ENCODE results near the gene TENT5D.
"Not testable (repeated sequence)": the region's sequence is repeated elsewhere in the genome, so short reads cannot be mapped to it uniquely, and the experiment has no call there.

The TENT5D gene

DNA sequence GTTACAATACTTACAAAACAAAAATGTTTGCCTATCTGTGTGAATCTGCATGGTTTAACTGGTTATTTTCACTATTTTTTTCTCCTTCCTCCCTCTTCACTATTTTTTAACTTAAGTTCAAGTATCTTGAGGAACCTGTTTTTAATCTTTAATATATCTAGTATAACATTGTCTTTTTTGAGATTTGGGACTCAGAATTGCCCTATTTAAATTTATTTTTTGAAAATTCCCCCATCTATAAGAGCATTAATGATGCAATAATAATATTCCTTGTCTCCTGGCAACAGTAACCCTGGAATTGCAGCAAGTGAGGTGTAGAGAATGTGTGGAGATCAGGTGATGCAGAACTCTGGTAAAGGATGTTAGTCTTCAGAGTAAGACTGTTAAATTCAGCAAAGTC is at the start of gene TENT5D:
Gene TENT5D, plus strand, starts transcription at position 301 of the 400 bp plus-strand sequence. CDS start 22,093 bp downstream, outside the sequence.
- no peak for DNase-seq

GRCh38 chrX:80385651-80386050 is 34.6 kb upstream of the TENT5D start:
- DNase-seq: not testable (repeated sequence)

GRCh38 chrX:80388206-80388605 is 32.0 kb upstream of the TENT5D start:
- no peak for DNase-seq

DNA sequence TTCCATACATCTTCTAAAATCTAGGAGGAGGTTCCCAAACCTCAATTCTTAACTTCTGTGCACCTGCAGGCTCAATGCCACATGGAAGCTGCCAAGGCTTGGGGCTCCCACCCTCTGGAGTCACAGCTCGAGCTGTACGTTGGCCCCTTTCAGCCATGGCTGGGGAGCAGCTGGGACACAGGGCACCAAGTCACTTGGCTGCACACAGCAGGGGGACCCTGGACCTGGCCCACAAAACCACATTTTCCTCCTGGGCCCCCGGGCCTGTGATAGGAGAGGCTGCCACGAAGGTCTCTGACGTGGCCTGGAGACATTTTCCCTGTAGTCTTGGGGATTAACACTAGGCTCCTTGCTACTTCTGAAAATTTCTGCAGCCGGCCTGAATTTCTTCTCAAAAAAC is 8.2 kb upstream of the TENT5D start:
- no peak for DNase-seq

DNA sequence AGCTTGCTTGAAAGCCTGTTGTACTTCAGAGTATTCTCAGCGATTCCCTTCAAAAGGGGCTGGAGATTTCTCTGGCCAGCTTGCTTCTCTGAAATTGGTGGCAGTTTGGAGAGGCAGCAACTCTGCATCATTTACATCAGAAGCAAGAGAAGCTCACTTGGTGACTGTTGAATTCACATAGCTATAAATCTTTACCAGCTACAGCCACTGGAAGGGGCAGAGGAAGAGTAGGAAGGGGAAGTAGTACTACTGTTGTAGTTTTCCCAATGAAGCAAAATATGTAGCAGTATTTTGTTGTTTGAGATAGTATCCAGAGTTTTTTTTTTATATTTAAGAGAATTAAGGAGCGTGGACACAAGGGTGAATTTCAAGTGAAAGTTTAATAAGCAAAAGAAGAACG is 2.8 kb downstream of the TENT5D start:
- DNase-seq: no peak

GRCh38 chrX:80423744-80424143 is 3.5 kb downstream of the TENT5D start:
- no peak for DNase-seq

DNA sequence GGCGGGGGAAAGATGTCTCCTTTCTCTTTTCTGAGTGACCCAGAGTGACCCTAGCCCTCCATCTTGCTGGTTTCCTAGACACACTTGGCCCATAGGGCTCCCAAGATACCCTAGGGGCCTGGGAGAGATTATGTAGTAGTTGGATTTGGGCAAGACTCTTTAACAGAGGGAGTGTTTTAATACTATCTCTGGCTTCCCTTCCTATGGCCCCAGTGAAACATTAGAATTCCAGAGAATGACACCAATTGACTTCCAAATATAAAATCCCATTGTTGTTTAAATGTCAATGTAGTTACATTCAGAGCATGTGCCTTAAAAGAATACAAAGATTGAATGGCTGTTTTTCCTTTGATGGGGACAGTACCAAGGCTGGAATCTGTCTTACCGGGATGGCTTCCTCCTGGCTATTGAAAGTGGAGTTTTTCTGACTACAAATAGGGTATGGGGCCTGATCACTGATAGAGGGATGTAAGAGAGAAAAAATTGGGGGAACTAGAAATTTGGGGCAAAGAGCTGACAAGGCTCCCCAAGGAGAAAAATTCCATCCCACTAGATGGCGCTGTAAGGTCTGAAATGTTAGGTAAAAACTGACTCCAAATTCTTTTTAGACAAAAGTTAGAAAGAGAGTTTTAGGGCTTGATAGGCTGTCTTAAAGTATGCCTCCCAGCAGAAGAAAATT is 10.7 kb downstream of the TENT5D start:
- DNase-seq: no peak

DNA sequence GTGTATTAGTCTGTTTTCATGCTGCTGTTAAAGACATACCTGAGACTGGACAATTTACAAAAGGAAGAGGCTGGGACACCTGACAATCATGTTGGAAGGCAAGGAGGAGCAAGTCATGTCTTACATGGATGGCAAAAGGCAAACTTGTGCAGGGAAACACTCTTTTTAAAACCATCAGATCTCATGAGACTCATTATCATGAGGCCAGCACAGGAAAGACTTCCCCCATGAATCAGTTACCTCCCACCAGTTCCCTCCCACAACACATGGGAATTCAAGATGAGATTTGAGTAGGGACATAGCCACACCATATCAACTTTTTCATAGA is 11.2 kb downstream of the TENT5D start:
- no peak for DNase-seq

DNA sequence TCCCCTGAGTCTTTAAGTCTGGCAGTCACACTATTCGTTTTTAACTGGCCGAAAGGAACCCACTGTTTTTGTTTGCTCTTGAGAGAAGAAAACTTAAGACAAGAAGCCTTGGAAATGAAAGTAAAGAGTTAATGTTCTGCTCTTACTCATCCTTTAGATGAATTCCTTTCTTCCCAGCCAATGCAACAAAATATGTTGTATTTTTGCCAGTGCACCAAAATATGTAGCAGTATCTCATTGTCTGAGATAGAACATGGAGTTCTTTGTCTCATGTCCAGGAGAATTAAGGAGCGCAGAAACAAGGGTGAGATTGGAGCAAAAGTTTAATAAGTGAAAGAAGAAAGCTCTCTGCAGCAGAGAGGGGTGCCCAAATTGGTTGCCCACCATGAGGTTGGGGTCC is 12.2 kb downstream of the TENT5D start:
- DNase-seq: no peak

DNA sequence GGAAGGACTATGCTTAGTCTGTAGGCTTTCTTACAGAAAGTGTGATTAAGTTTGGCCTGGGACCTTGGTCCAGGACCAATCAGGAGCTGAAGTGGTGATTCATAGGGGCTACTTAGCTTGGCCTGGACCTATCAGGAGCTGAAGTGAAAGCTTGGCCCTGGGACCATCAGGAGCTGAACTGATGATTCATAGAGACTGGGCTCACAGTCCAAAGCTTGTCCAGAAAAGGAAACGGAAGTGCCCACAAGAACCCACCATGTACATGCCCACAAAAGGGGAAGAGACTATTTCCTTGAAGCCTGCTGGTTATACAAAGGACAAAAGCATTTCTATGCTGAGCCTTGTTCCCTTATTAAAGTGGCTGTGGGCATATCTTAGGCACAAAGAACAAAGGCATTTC is 12.6 kb downstream of the TENT5D start:
- DNase-seq: no peak

DNA sequence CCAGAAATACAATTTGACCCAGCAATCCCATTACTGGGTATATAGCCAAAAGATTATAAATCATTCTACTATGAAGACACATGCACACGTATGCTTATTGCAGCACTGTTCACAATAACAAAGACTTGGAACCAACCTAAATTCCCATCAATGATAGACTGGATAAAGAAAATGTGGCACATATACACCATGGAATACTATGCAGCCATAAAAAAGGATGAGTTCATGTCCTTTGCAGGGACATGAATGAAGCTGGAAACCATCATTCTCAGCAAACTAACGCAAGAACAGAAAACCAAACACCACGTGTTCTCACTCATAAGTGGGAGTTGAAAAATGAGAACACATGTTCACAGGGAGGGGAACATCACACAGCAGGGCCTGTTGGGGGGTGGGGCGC is 47.9 kb downstream of the TENT5D start:
- not testable (repeated sequence) for DNase-seq

DNA sequence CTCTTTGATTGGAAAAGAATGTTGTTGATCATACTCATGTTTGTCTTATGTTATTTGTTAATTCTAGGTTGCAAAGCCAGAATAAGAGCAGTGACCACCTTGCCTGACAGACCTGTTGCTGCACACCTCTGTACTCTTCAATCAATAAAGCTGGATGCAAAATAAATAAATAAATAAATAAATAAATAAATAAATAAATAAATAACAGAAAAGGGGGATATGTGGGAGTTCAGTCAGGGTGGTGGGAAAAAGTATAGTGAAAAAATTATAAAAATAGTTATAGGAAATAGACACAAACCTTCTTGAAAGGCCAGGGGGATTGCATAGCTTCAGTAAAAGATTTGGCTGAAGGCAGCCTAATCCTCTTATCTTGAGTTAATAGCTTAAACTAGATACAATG is 51.3 kb downstream of the TENT5D start:
- no peak for DNase-seq

DNA sequence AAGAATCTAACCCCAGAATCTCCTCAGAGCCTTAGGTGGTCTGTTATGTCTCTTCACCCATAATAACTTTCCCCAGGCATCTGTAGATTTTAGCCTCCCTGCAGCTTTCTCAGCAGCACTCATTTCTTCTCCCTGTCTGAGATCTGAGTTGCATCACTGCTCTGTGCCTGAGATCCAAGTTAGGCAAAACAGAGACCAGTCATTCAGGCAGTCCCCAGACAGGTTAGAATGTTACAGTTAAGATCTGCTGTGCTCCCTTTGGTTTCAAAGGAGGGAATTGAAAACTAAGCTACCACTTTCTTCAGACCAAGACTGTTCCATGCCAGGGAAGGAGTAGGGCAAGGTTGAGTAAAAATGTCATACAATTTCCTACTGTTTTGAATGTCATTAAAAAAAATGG is 65.3 kb downstream of the TENT5D start:
- DNase-seq: no peak

- DNase-seq: no peak
Observed at GRCh38 chrX:80486299-80486698, 66.1 kb downstream of the TENT5D start.

GRCh38 chrX:80489166-80489565 is 68.9 kb downstream of the TENT5D start:
- no peak for DNase-seq
